Measurements from ENCODE around the gene TRPM5. TPM values are rescaled to one million over a fixed set of nuclear protein-coding genes. Genes with fewer than 3 reads are reported as not detected.

TRPM5 gene
- total RNA-seq, 4 donors from 2014 or later = not detected

GRCh38 chr11:2448661-2449547 lies 4.6 kb upstream of the TRPM5 start:
- no peak for ATAC-seq
- in situ Hi-C loops (cut with MboI; ENCODE audit: low sequenced_read_pairs in 4 of 4) (loop anchor here in 2 of 4 donors (25.0 kb wide), 2 partner anchors 262 to 438 kb away; partner anchors contain the start of gene CDKN1C (in 1 of the 2)), intact Hi-C loops (cut with DNase I; ENCODE audit: low total_unique reads) (no loop called here)
- H3K27me3 ChIP-seq = peaks cover 16 to 49% (median 30%) of the 10 kb centered on the region in 3 donors
- no peak overlapping the region for H3K4me3 ChIP-seq
- no peaks in the 10 kb centered on the region for H3K9me3 ChIP-seq
- H3K27ac ChIP-seq = no peak overlapping the region
- no peak for DNase-seq
- TF ChIP-seq POLR2A (IDR thresholded peaks at IDR 0.05) = no peak
- TF ChIP-seq, protein P1, sequence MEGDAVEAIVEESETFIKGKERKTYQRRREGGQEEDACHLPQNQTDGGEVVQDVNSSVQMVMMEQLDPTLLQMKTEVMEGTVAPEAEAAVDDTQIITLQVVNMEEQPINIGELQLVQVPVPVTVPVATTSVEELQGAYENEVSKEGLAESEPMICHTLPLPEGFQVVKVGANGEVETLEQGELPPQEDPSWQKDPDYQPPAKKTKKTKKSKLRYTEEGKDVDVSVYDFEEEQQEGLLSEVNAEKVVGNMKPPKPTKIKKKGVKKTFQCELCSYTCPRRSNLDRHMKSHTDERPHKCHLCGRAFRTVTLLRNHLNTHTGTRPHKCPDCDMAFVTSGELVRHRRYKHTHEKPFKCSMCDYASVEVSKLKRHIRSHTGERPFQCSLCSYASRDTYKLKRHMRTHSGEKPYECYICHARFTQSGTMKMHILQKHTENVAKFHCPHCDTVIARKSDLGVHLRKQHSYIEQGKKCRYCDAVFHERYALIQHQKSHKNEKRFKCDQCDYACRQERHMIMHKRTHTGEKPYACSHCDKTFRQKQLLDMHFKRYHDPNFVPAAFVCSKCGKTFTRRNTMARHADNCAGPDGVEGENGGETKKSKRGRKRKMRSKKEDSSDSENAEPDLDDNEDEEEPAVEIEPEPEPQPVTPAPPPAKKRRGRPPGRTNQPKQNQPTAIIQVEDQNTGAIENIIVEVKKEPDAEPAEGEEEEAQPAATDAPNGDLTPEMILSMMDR (IDR thresholded peaks at IDR 0.05 in 4 of 5, conservative IDR thresholded peaks at IDR 0.05 in 1 of 5) = no peak
- H3K36me3 ChIP-seq = no peaks in the 10 kb centered on the region
- H3K4me1 ChIP-seq = no peaks in the 10 kb centered on the region

DNA sequence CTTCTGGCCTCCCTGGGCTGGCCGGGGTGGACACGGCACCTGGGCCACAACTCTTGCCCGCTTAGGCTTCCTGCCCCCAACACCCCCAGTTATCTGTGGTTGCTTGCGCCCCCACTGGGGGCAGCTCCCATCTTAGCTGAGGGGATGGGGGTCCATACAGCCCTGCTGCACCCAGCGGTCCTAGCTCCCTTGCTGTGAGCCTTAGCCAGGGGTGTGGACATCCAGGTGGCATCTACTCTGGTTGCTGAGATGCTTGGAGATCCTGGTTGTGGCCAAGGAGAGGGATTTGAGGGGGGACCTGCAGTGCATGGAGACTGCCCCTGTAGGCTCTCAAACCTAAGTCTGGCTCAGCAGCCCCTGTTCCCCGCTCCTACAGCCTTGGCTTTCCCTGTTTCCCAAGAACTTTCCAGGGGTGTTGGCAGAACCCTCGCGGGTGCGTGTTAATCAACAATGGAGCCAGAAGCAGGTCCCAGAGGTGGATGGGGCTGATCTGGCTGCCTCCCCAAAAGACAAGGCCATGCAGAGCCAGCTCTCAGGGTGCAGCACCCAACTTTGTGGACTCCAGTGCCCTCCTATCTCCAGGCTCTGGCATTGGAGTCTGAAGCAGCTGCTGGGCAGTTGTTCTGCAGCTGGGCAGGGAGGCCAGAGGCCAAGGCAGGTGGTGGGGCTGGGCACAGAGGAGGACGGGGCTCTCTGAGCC lies 3.8 kb upstream of the TRPM5 start:
- no peak for ATAC-seq
- DNase-seq = no peak
- Histone ChIP-seq H3K27me3 (peaks cover 20 to 57% (median 38%) of the 10 kb centered on the region in 3 donors), H3K9me3 (no peaks in the 10 kb centered on the region), H3K4me1 (no peaks in the 10 kb centered on the region), H3K36me3 (no peaks in the 10 kb centered on the region), H3K4me3 (no peak overlapping the region), H3K27ac (no peak overlapping the region)
- intact Hi-C loops (cut with DNase I; ENCODE audit: low total_unique reads) (no loop called here), in situ Hi-C loops (cut with MboI; ENCODE audit: low sequenced_read_pairs in 4 of 4) (loop anchor here in 2 of 4 donors (25.0 kb wide), 2 partner anchors 261 to 439 kb away; partner anchors contain the start of gene CDKN1C (in 1 of the 2))
- TF ChIP-seq, protein P1 (IDR thresholded peaks at IDR 0.05 in 4 of 5, conservative IDR thresholded peaks at IDR 0.05 in 1 of 5) = no peak
- TF ChIP-seq POLR2A (IDR thresholded peaks at IDR 0.05) = no peak

- TF ChIP-seq POLR2A (IDR thresholded peaks at IDR 0.05) = no peak
- TF ChIP-seq, protein P1 (IDR thresholded peaks at IDR 0.05 in 4 of 5, conservative IDR thresholded peaks at IDR 0.05 in 1 of 5) = no peak
- in situ Hi-C loops (cut with MboI; ENCODE audit: low sequenced_read_pairs in 4 of 4) (loop anchor here in 2 of 4 donors (25.0 kb wide), 2 partner anchors 260 to 440 kb away; partner anchors contain the start of gene CDKN1C (in 1 of the 2)), intact Hi-C loops (cut with DNase I; ENCODE audit: low total_unique reads) (no loop called here)
- H3K36me3 ChIP-seq = no peaks in the 10 kb centered on the region
- peaks cover 21 to 56% (median 45%) of the 10 kb centered on the region in 3 donors for H3K27me3 ChIP-seq
- no peak overlapping the region for H3K4me3 ChIP-seq
- DNase-seq (no peak), ATAC-seq (no peak)
- no peaks in the 10 kb centered on the region for H3K9me3 ChIP-seq
- no peak overlapping the region for H3K27ac ChIP-seq
- H3K4me1 ChIP-seq = no peaks in the 10 kb centered on the region
These were observed 3.1 kb upstream of the TRPM5 start for GRCh38 chr11:2447253-2447950.

- no peak for ATAC-seq
- DNase-seq = no peak
- no peaks in the 10 kb centered on the region for H3K36me3 ChIP-seq
- intact Hi-C loops (cut with DNase I; ENCODE audit: low total_unique reads) = no loop called here
- no peak overlapping the region for H3K27ac ChIP-seq
- H3K4me1 ChIP-seq = no peaks in the 10 kb centered on the region
- H3K4me3 ChIP-seq = peak overlapping the region in 1 of 4 donors; percentile 49
- H3K27me3 ChIP-seq = peaks cover 21 to 49% (median 46%) of the 10 kb centered on the region in 3 donors
- TF ChIP-seq, protein P1 (IDR thresholded peaks at IDR 0.05 in 4 of 5, conservative IDR thresholded peaks at IDR 0.05 in 1 of 5) = no peak
- no peak for TF ChIP-seq POLR2A (IDR thresholded peaks at IDR 0.05)
- in situ Hi-C loops (cut with MboI; ENCODE audit: low sequenced_read_pairs in 4 of 4) = loop anchor here in 2 of 4 donors (25.0 kb wide), 2 partner anchors 259 to 441 kb away; partner anchors contain the start of gene CDKN1C (in 1 of the 2)
- H3K9me3 ChIP-seq = no peaks in the 10 kb centered on the region
These were observed 2.4 kb upstream of the TRPM5 start for GRCh38 chr11:2446590-2447252.

All from gastrocnemius medialis (tissue), 4 donors.